ENCODE results near the gene LTA4H.

GRCh38 chr12:96036765-96037455, 1.5 kb upstream of the LTA4H start:
- TF ChIP-seq POLR2A (IDR thresholded peaks at IDR 0.05) (no peak), CTCF (IDR thresholded peaks at IDR 0.05) (no peak)
